Coronary artery (tissue), 2 donors: ENCODE results near the gene COL21A1.

ENCODE experiments used
- DNase-seq: peaks from one replicate; pipeline ENCODE4 v3.0.0-alpha.2; 2017; ENCODE audit warnings: low spot score
- H3K27ac ChIP-seq, 2 donors: fragments of 200-600 bp; sonication (generic); one replicate each; pipeline ENCODE4 v1.5.1; 2016 to 2019
- H3K4me3 ChIP-seq: fragments of 200-600 bp; sonication (generic); 2 replicates; pipeline ENCODE4 v1.5.1; 2016; ENCODE audit warnings: mild to moderate bottlenecking, moderate library complexity
- TF ChIP-seq, protein P1 (sequence below): fragments of 200-600 bp; sonication (generic); IDR thresholded peaks from one replicate; pipeline ENCODE4 v1.5.1; 2019; ENCODE audit warnings: antibody characterized with exemption

Gene COL21A1

DNA sequence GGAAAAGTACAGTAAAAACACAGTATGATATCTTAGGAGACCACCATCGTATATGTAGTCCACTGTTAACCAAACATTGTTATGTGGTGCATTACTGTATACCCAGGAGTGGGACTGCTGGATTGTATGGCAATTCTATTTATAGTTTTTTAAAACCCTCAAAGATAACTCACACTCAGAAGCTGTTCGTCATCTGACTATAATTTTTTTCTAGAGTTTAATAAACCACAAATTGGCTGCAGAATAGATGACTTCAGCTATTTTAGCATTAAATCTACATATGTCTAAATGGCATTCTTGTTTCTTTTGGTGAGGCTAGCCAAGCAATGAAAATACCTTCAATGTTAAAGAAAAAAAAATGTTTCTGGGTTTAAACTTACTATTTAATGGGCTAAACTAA, 237.7 kb downstream of the COL21A1 start:
- Histone ChIP-seq H3K27ac (no peak overlapping the region), H3K4me3 (no peak overlapping the region)
- TF ChIP-seq, protein P1, sequence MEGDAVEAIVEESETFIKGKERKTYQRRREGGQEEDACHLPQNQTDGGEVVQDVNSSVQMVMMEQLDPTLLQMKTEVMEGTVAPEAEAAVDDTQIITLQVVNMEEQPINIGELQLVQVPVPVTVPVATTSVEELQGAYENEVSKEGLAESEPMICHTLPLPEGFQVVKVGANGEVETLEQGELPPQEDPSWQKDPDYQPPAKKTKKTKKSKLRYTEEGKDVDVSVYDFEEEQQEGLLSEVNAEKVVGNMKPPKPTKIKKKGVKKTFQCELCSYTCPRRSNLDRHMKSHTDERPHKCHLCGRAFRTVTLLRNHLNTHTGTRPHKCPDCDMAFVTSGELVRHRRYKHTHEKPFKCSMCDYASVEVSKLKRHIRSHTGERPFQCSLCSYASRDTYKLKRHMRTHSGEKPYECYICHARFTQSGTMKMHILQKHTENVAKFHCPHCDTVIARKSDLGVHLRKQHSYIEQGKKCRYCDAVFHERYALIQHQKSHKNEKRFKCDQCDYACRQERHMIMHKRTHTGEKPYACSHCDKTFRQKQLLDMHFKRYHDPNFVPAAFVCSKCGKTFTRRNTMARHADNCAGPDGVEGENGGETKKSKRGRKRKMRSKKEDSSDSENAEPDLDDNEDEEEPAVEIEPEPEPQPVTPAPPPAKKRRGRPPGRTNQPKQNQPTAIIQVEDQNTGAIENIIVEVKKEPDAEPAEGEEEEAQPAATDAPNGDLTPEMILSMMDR: no peak
- no peak for DNase-seq
